GM23248 (cell line): ENCODE data around the gene SNX27.

Source experiments
- EZH2 ChIP-seq: fragments of 200-600 bp; sonication (generic); IDR thresholded peaks from 2 replicates; pipeline ENCODE4 v1.6.1; 2018; ENCODE audit warnings: antibody characterized with exemption, mild to moderate bottlenecking; ENCODE audit not compliant: insufficient read depth, poor library complexity, severe bottlenecking
- EZH2phosphoT487 ChIP-seq: fragments of 200-600 bp; sonication (generic); IDR thresholded peaks from 2 replicates; pipeline ENCODE4 v1.6.1; 2018; ENCODE audit warnings: antibody characterized with exemption, moderate library complexity, mild to moderate bottlenecking, low read depth; ENCODE audit not compliant: insufficient read depth

DNA sequence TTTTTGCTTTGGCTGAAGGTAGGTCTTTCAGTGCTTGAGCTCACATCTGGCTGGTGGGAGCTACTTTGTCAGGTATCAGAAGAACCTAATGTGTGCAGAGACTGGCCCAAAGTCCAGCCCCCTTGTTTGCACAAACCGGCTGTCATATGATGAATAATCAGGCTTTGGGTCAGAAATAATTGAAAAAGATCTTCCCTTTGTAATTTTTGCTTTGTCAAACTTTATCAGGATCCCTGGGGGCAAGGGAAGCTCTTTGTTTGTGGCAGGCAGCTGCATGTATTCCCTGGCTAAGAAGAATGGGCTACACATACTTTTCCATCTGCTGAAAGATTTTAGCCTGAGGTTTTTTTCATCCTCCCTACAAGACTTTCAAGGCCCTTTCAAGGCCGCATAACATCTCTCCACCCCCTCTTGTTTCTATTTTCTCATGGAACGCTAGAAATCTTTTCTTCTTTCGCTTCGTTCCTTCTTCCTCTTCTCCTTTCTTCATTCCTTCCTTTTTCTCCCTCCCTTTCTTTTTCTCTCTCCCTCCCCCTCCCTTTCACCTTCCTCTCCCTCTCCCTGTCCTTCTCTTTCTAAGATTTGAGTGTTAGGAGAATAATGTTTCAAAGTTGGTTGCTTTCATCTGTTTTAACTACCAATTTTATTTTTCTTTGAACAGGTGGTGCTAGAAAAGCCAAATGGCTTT, 46.2 kb upstream of the SNX27 start:
- TF ChIP-seq EZH2 (no peak), EZH2phosphoT487 (no peak)
